ENCODE data around the gene MOB3A.

- TF ChIP-seq PRDM15 (CRISPR knock-in tag; IDR thresholded peaks at IDR 0.05) (no peak), SOX6 (IDR thresholded peaks at IDR 0.05) (no peak), SOX6 (CRISPR knock-in tag; IDR thresholded peaks at IDR 0.05) (no peak), UBTF (CRISPR knock-in tag; IDR thresholded peaks at IDR 0.05) (no peak), ZNF557 (CRISPR knock-in tag; IDR thresholded peaks at IDR 0.05) (no peak), KLF15 (CRISPR knock-in tag; IDR thresholded peaks at IDR 0.05; ENCODE audit: borderline replicate concordance) (no peak), SKIL (CRISPR knock-in tag; IDR thresholded peaks at IDR 0.05; ENCODE audit: borderline replicate concordance) (no peak), YY1 (IDR thresholded peaks at IDR 0.05; ENCODE audit: insufficient read depth, insufficient replicate concordance, low read depth, low read length) (no peak), ZNF274 (CRISPR knock-in tag; IDR thresholded peaks at IDR 0.05) (no peak), ARNT2 (CRISPR knock-in tag; IDR thresholded peaks at IDR 0.05; ENCODE audit: low read depth) (no peak), ZNF746 (CRISPR knock-in tag; IDR thresholded peaks at IDR 0.05) (no peak), FIP1L1 (IDR thresholded peaks at IDR 0.05; ENCODE audit: borderline replicate concordance, insufficient read depth, low read depth, low read length) (no peak), KAT8 (CRISPR knock-in tag; IDR thresholded peaks at IDR 0.05) (no peak), SMC3 (IDR thresholded peaks at IDR 0.05; ENCODE audit: low read length) (no peak), POLR2A (IDR thresholded peaks at IDR 0.05; ENCODE audit: insufficient read depth in 1 of 2, low read depth in 2 of 2, low read length in 2 of 2) (no peak)
Measured at GRCh38 chr19:2122982-2123381, 26.9 kb upstream of the MOB3A start.

All from HepG2 (cell line).